ENCODE results near the gene CMIP.
"Not testable (repeated sequence)": the region's sequence is repeated elsewhere in the genome, so short reads cannot be mapped to it uniquely, and the experiment has no call there.

The CMIP gene

GRCh38 chr16:81740169-81740568 is 295.6 kb downstream of the CMIP start:
- intact Hi-C loops (cut with DNase I; ENCODE audit: low total_unique reads) = no loop called here
- no peak for TF ChIP-seq CTCF (IDR thresholded peaks at IDR 0.05)
- H3K4me3 ChIP-seq = no peak overlapping the region
- H3K4me1 ChIP-seq = peaks cover 0 to 8% (median 3%) of the 10 kb centered on the region in 4 donors
- no peaks in the 10 kb centered on the region for H3K36me3 ChIP-seq
- no peak overlapping the region for H3K27ac ChIP-seq
- peaks cover 0 to 18% of the 10 kb centered on the region in 2 donors for H3K27me3 ChIP-seq
- H3K9me3 ChIP-seq = no peaks in the 10 kb centered on the region
- no peak for DNase-seq

GRCh38 chr16:81741430-81741770 is 296.8 kb downstream of the CMIP start:
- H3K27ac ChIP-seq; intact Hi-C loops (cut with DNase I; ENCODE audit: low total_unique reads); H3K36me3 ChIP-seq; H3K4me3 ChIP-seq; DNase-seq; H3K9me3 ChIP-seq: not testable (repeated sequence)
- Histone ChIP-seq H3K27me3 (peaks cover 0 to 18% of the 10 kb centered on the region in 2 donors), H3K4me1 (peaks cover 0 to 12% (median 4%) of the 10 kb centered on the region in 4 donors)

GRCh38 chr16:81744385-81744784 is 299.8 kb downstream of the CMIP start:
- Histone ChIP-seq H3K4me1 (peaks cover 0 to 9% (median 0%) of the 10 kb centered on the region in 4 donors), H3K9me3 (no peaks in the 10 kb centered on the region), H3K4me3 (no peak overlapping the region), H3K27ac (no peak overlapping the region), H3K27me3 (peaks cover 0 to 8% of the 10 kb centered on the region in 2 donors), H3K36me3 (no peaks in the 10 kb centered on the region)
- no peak for DNase-seq
- TF ChIP-seq CTCF (IDR thresholded peaks at IDR 0.05) = no peak
- intact Hi-C loops (cut with DNase I; ENCODE audit: low total_unique reads) = no loop called here

- Histone ChIP-seq H3K4me1 (peaks cover 0 to 9% (median 0%) of the 10 kb centered on the region in 4 donors), H3K9me3 (no peaks in the 10 kb centered on the region), H3K27ac (no peak overlapping the region), H3K27me3 (peaks cover 0 to 5% of the 10 kb centered on the region in 2 donors), H3K4me3 (no peak overlapping the region), H3K36me3 (no peaks in the 10 kb centered on the region)
- TF ChIP-seq CTCF (IDR thresholded peaks at IDR 0.05) = no peak
- intact Hi-C loops (cut with DNase I; ENCODE audit: low total_unique reads) = no loop called here
- no peak for DNase-seq
These were observed 300.3 kb downstream of the CMIP start for GRCh38 chr16:81744911-81745310.

GRCh38 chr16:81745704-81746558 is 301.3 kb downstream of the CMIP start:
- Histone ChIP-seq H3K36me3 (no peaks in the 10 kb centered on the region), H3K27ac (no peak overlapping the region), H3K4me3 (peak overlapping the region; percentile 30 to 41), H3K27me3 (peaks cover 0 to 5% of the 10 kb centered on the region in 2 donors), H3K9me3 (no peaks in the 10 kb centered on the region), H3K4me1 (peaks cover 0 to 9% (median 0%) of the 10 kb centered on the region in 4 donors)
- intact Hi-C loops (cut with DNase I; ENCODE audit: low total_unique reads) = no loop called here
- no peak for TF ChIP-seq CTCF (IDR thresholded peaks at IDR 0.05)
- DNase-seq = peak; percentile 46 to 71

- H3K9me3 ChIP-seq = no peaks in the 10 kb centered on the region
- no peak for TF ChIP-seq CTCF (IDR thresholded peaks at IDR 0.05)
- H3K27me3 ChIP-seq = peaks cover 0 to 5% of the 10 kb centered on the region in 2 donors
- intact Hi-C loops (cut with DNase I; ENCODE audit: low total_unique reads) = no loop called here
- peaks cover 0 to 9% (median 0%) of the 10 kb centered on the region in 4 donors for H3K4me1 ChIP-seq
- DNase-seq = no peak
- no peak overlapping the region for H3K27ac ChIP-seq
- H3K4me3 ChIP-seq = peak overlapping the region in 1 of 2 donors; percentile 41
- H3K36me3 ChIP-seq = no peaks in the 10 kb centered on the region
These were observed 302.0 kb downstream of the CMIP start for GRCh38 chr16:81746566-81746965.
